AG04449 (cell line): ENCODE results near the gene PCSK2.

ENCODE experiments used
- CTCF ChIA-PET: fragments of 350-600 bp; formaldehyde crosslinking; extraction: SDS; loops from one replicate; lab custom pipeline; 2021; ENCODE audit warnings: antibody characterized with exemption; lab: Yijun Ruan, JAX
- POLR2A ChIA-PET: fragments of 400-600, 350-600 bp; formaldehyde crosslinking; extraction: SDS; loops from one replicate; lab custom pipeline; 2020; ENCODE audit warnings: antibody characterized with exemption, inconsistent platforms; lab: Yijun Ruan, JAX
- DNase-seq: peaks from one replicate; pipeline ENCODE4 v3.0.0-alpha.2; 2010; ENCODE audit warnings: low read depth, low spot score
- H3K4me3 ChIP-seq: 2 replicates; pipeline ENCODE4 v1.5.1; 2011; ENCODE audit warnings: low read depth, mild to moderate bottlenecking, control low read depth, low read length
- CTCF ChIP-seq: IDR thresholded peaks from one replicate; pipeline ENCODE4 v1.5.1; 2011; ENCODE audit warnings: mild to moderate bottlenecking, moderate library complexity, low read length, control low read depth, inconsistent platforms; ENCODE audit not compliant: insufficient read depth; ENCODE audit errors: missing control alignments

Gene PCSK2

GRCh38 chr20:17515053-17515452, 288.2 kb downstream of the PCSK2 start:
- ChIA-PET POLR2A (interaction anchor here (1.3 kb wide), 1 partner anchor 10 kb away, joined by 3 read pairs; no protein-coding TSS in a partner anchor), CTCF (interaction anchor here (2.2 kb wide), 1 partner anchor 10 kb away, joined by 20 read pairs; no protein-coding TSS in a partner anchor)
- H3K4me3 ChIP-seq, result no peak overlapping the region
- DNase-seq, result no peak
- TF ChIP-seq CTCF, result no peak

GRCh38 chr20:17518339-17519052, 291.7 kb downstream of the PCSK2 start:
- POLR2A ChIA-PET, result no interaction called here
- CTCF ChIA-PET, result interaction anchor here (1.0 to 2.3 kb wide), 4 partner anchors 12 to 15 kb away, joined by 3 to 7 read pairs (median 6); partner anchors contain the start of gene BFSP1
- no peak for TF ChIP-seq CTCF

GRCh38 chr20:17519606-17520285, 292.9 kb downstream of the PCSK2 start:
- POLR2A ChIA-PET, result no interaction called here
- DNase-seq, result no peak
- CTCF ChIA-PET, result interaction anchor here (0.6 to 2.3 kb wide), 5 partner anchors 11 to 94 kb away, joined by 3 to 6 read pairs (median 4); partner anchors contain the start of gene BFSP1
- no peak overlapping the region for H3K4me3 ChIP-seq
- no peak for TF ChIP-seq CTCF

More at GRCh38 chr20:17518339-17519052, 291.7 kb downstream of the PCSK2 start:
- no peak for DNase-seq
- H3K4me3 ChIP-seq, result no peak overlapping the region

GRCh38 chr20:17520583-17520982, 293.7 kb downstream of the PCSK2 start:
- ChIA-PET POLR2A (interaction anchor here (0.7 kb wide), 1 partner anchor 15 kb away, joined by 3 read pairs; no protein-coding TSS in a partner anchor), CTCF (interaction anchor here (0.6 to 2.3 kb wide), 4 partner anchors 10 to 94 kb away, joined by 3 to 6 read pairs (median 4); partner anchors contain the start of gene BFSP1)
- DNase-seq, result no peak

GRCh38 chr20:17522528-17522927, 295.7 kb downstream of the PCSK2 start:
- CTCF ChIA-PET, result interaction anchor here (0.9 kb wide), 1 partner anchor 11 kb away, joined by 3 read pairs; no protein-coding TSS in a partner anchor
- POLR2A ChIA-PET, result no interaction called here
- no peak overlapping the region for H3K4me3 ChIP-seq
- DNase-seq, result no peak
- no peak for TF ChIP-seq CTCF

More at GRCh38 chr20:17520583-17520982, 293.7 kb downstream of the PCSK2 start:
- no peak overlapping the region for H3K4me3 ChIP-seq
- TF ChIP-seq CTCF, result no peak
